CD4-positive, alpha-beta T cell treated with Interleukin-6 for 4 hours (primary cell): Measurements from ENCODE around the gene CPAMD8.

Experiments used
- DNase-seq: peaks from one replicate; pipeline ENCODE4 v3.0.0-alpha.2; 2020; ENCODE audit warnings: mixed read lengths

The CPAMD8 gene

GRCh38 chr19:16915734-16916133, 110.9 kb downstream of the CPAMD8 start:
- DNase-seq, result no peak

DNA sequence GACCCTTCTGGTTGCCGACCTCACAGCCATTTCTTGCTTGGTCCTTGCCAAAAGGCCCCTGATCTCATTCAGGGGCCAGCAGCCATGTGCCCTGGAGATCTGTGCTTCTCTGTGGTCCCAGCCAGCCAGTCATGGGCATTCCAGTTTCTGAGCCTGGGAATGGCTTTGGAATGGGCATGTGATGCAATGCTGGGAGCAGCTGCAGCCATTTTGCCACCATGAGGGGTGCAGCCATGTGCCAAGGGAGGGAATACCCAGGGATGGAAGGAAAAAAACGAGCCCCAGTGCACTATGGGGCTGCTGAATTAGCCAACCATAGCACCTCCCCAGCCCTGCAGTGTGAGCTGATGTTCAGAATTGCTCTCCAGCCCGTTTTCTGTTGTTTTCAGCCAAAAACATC, 111.5 kb downstream of the CPAMD8 start:
- DNase-seq, result no peak

DNA sequence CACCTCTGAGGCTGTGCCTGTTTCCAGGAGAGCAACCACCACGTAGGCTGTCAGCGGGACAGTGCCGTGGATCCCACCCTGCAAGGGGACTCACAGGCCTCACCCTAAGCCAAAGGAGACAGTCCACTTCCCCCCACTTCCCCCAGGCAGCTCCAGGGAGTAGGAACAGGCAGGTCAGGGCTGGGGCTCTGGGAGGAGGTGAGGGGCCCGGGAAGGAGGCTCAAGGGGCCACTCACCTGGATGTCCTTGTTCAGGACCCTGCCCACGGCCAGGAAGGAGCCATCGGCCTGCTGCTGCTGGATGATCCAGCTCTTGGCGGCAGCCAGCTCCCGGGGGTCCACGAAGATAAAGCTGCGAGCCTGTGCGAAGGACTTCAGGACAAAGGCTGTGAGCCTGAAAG, 112.2 kb downstream of the CPAMD8 start:
- no peak for DNase-seq

GRCh38 chr19:16912780-16913179, 113.8 kb downstream of the CPAMD8 start:
- DNase-seq, result no peak

- DNase-seq, result no peak
Observed at GRCh38 chr19:16911046-16911445, 115.6 kb downstream of the CPAMD8 start.

DNA sequence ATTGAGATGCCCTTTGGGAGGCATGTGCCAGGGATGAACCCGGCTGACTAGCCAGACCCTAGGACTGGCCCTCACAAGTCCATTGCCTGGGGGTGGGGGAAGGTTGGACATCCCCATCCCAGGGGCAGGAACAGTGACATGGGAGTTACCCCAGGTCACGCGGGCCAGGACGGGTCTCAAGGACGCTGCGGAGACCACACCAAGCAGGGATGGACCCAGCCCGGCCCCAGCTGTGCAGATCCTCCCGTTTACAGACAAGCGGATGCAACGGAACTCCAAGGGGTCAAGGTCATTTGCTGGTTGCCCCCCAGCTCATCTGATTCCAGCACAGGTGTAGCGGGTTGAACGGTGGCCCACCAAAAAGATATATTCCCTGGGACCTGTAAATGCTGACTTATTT, 117.9 kb downstream of the CPAMD8 start:
- no peak for DNase-seq

- DNase-seq, result no peak
Observed at GRCh38 chr19:16904599-16904998, 122.0 kb downstream of the CPAMD8 start.

- no peak for DNase-seq
Observed at GRCh38 chr19:16903347-16903746, 123.3 kb downstream of the CPAMD8 start.

DNA sequence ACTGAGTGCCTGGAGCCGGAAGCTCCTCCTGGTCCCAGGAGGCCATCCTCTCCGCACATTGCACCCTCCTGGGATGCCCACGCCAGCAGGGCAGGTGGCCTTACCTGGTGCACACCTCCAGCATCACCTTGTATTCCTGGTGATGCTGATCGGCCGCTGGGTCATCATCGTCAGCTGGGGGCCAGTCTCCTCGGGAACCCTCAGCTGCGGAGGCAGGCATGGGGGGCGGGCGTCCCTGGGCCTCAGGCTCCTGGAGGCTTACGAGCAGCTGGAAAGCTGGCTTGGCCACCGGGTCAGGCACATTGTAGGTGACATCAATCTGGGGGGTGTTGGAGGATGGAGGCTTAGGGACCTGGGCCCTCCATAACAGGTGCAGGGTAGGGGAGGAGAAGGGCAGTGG, 124.1 kb downstream of the CPAMD8 start:
- DNase-seq, result no peak

- DNase-seq, result no peak
Observed at GRCh38 chr19:16901491-16902175, 125.0 kb downstream of the CPAMD8 start.

DNA sequence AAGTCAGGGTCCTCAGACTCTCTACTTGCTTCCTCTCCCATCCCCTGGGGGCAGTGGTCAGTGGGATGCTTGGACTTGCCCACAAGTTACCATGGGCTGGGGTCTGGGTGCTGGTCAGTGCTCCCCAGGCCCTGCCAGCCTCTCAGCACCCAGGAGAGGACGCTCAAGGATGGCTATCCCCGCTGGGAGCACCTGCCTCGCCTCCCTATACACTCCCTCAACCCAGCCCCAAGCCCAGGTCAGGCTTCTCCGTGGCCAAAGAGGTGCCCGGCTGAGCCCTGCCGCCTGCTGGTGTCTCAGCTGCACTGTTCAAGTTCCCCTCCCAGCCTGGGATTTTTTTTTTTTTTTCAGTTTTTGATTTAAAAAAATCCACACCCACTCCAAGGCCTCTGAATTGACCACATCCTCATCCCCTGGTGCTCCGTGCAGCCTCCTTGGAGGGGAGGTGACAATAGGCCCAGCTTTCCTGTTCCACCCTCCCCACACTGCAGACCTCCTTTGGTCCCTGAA, 127.0 kb downstream of the CPAMD8 start:
- DNase-seq, result no peak

GRCh38 chr19:16898361-16899015, 128.1 kb downstream of the CPAMD8 start:
- no peak for DNase-seq

DNA sequence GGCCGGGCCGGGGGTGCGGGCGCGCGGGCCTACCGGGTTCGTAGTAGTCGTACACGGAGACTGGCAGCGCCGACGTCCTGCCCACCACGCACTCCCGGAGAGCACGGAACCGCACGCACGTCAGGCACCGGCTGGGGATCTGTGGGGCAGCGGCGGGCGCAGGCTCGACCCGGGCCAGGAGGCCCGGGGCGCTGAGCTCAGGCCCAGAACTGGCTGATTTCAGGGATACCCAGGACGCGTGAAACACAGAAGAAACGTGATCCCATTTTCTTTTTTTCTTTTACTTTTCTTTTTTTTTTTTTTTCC, 128.8 kb downstream of the CPAMD8 start:
- DNase-seq, result peak; percentile 12

DNA sequence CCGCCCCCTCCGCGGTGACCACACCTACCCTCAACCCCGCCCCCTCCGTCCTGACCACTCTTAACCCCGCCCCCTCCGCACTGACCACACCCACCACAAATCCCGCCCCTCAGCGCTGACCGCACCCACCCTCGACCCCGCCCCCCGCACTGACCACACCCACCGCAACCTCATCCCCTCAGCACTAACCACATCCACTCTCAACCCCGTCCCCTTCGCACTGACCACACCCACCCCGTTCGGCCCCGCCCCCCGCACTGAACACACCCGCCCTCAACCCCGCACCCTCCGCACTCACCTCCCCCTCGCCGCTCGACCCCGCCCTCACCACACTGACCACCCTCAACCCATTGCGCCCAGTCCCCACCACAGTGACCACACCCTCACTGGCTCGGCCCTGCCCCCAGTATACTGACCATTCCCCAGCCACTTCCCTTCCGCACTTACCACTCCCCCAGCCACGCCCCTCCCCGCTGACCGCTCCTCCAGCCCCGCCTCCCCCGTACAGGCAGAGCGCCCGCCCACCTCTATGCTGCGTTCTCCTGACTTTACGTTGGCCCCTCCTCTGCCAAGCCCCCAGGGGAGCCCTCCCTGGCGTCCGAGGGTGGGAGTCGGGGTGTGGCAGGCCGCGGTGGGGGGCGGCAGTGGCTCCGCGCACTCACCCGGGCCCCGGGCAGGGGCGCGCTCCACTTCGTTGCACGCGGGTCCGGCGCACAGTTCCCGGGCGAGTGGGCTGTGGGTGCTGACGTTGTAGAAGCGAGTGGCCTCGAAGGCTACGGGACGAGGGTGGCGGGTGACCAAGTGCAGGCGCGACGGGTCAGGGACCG, 129.4 kb downstream of the CPAMD8 start:
- DNase-seq, result peak; percentile 68

DNA sequence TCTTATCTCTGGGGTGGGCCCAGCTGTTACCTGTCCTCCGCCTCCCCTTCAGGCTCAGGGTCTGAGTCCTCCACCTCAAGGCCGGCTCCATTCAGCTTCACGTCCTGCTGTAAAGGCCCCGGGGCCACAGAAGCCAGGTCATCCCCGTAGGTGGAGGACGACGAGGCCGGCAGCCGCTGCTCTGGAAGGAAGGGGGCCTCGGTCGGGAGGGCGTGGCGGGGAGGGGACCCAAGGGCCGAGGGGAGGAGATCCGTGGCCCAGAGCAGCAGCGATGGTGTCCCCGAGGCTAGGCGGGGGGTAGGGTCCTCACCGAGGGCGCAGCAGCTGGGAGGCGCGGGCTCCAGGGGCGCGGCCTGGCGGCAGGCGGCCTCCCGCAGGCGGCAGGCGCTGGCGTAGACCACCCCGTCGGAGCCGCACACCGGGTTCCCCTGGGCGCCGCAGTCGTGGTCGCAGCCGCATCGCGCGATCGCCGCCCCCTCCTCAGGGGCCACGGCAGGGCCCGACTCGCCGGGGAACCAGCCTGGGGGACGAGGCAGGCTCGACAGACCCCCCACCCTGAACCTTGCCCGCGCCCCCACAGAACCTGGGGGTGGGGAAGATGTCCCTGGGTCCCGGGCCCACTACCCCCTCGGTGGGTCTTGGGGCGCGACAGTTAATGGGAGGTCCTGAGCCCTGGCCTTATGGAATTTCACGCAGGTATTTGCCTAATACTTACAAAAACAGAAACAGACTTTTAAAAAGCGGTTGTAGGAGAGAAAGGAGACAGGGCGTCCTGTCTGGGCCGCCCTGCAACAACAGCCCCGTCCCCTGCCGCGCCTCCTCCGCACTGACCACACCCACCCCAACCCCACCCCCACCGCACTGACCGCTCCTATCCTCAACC, 130.2 kb downstream of the CPAMD8 start:
- DNase-seq, result no peak

DNA sequence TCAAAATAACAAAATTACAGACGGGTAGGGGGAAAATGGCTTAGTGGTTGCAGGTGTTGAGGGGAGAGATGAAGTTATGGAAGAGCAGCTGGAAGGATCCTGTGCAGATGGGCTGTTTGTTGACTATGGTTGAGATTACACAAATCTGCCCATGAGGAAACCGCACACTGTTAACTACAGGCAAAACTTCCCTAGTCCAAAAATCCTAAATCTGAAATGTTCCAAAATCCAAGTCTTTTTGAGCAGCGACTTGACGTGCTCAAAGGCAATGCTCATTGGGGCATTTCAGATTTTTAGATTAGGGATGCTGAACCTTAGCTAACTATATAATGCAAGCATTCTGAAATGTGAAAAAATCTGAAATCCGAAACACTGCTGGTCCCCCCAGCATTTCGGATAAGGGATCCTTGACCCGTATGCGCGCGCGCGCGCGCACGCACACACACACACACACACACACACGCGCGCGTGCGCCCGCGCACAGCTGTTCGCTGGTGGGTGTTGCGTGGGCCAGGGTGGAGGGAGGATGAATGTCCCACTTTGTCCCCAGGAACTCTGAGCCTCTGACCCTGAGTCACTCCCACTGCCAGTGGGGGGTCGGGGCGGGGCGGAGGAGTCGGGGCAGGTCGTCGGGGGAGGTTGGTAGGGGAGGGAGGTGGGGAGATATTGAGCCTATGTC, 131.0 kb downstream of the CPAMD8 start:
- DNase-seq, result no peak

- no peak for DNase-seq
Observed at GRCh38 chr19:16894080-16894479, 132.5 kb downstream of the CPAMD8 start.

GRCh38 chr19:16893686-16893989, 133.0 kb downstream of the CPAMD8 start:
- no peak for DNase-seq

DNA sequence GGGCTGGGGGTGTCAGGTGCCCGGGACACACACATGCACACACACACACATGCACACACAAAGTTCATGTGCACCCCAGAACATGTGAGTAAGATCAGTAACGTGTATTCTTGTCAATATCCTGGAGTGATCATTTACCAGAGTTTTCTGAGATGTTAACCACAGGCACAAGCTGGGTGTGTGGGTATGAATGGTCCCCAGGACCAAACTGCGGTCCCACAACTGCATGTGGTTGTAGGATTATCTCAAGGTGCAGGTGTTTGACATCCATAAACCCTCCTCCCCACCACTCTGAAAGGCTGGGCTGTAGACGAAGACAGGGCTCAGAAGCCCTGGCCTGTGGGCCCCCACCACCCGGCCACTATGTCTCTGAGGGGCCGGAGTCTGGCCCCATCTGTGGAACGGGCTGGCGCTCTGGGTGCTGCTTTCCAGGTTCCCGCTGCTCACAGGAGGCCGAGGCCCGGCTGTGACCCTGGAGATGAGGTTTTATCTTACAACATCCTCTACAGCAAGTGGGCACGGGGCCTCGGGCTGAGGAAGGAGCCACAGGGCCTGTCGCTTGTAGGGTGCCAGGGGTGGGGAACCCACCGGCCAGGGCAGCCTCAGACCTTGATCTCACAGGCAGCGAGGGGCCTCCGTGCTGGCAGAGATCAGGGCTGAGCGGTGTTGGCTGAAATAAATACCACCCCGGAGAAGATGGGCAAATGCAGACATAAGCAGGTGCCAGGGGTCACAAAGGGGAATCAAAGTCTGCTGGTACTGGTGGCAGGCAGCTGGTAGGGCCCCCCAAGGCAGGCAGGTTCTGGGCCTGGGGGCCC, 133.5 kb downstream of the CPAMD8 start:
- DNase-seq, result no peak

GRCh38 chr19:16892436-16892835, 134.2 kb downstream of the CPAMD8 start:
- no peak for DNase-seq

DNA sequence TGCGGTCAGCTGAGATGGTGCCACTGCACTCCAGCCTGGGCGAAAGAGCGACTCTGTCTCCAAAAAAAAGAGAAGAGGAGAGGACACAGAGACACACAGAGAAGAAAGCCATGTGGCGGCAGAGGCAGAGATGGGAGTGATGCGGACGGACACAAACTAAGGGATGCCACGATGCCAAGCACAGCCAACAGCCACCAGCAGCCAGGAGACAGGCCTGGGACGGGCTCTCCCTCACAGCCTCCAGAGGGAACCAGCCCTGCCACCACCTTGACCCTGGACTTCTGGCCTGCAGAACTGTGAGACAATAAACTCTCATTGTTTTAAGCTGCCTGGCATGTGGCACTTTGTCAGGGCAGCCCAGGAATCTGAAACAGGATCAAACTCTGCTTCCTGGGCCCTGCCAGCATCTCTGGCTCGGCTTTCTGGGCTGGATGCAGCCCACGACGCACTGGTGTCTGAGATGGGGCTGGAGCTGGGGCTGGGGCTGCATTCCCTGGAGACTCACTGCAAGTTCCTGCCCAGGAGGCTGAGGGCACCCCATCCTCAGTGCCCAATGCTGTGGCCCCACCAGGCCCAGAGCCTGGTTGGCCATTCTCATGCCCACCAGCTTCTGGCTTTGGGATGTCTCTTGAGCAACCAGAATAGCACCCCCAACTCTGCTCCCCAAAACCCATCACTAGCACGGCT, 134.8 kb downstream of the CPAMD8 start:
- no peak for DNase-seq
